Stimulated activated CD4-positive, alpha-beta T cell treated with anti-CD3 and anti-CD28 coated beads, Interleukin-1b, Interleukin-23, amount 100 ng/mL, for 4 hours (primary cell): ENCODE results near the gene SPNS3.

Source experiments
- DNase-seq, 2 donors: peaks; one replicate each; pipeline ENCODE4 v3.0.0-alpha.2; 2020; ENCODE audit warnings: low read depth in 2 of 2

SPNS3 gene

DNA sequence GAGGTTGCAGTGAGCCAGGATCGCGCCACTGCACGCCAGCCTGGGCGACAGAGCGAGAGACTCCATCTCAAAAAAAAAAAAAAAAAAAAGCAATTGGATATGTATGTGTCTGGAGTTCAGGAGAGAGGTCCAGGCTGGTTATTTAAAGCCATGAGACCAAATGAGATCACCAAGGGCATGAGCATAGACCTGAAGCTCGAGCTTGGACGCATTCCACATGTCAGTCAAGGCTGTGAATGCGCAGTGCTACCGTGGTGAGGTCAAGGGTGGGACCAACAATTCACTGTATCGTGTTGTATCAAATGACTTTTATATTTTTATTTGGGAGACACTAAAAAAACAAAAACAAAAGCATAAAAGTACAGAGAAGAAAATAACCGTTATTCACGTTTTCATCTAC is 35.8 kb downstream of the SPNS3 start:
- no peak for DNase-seq

DNA sequence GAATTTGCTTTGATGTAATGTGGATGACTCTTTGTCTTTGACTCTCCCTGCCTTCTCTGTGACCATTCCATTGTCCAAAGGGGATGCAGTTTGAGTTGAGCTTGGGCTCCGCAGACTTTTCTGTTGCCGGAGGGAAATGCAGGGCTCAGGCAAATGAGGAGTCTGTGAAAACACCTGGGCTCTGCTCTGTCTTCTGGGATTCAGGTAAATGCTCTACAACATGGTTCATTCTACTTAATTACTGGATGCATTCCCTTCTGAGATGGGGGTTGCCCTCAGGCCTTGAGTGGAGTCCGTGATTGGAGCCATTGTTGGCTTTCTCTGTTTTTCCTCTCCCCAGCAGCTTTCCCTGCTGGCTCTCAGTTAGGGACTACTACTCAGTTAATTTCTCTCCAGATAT is 38.5 kb downstream of the SPNS3 start:
- no peak for DNase-seq

DNA sequence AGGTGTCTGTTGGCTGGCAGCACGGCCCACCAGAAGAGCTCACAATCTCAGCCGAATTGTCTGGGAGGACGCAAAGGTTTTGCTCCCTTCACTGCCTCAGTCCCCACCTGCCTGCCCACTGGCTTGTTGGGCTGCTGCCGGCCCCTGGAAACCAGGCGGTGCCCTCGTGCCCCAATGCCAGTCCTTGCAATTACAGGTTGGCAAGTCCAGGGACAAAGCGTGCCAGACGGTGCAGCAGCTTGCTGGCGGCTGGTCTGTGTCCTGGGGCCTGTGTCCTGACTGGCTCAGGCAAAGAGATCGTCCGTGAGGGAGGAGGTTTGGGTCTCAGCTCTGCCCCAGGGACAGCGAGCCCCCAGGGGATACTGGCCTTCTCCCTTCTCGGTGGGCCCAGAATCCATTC is 40.4 kb downstream of the SPNS3 start:
- no peak for DNase-seq

DNA sequence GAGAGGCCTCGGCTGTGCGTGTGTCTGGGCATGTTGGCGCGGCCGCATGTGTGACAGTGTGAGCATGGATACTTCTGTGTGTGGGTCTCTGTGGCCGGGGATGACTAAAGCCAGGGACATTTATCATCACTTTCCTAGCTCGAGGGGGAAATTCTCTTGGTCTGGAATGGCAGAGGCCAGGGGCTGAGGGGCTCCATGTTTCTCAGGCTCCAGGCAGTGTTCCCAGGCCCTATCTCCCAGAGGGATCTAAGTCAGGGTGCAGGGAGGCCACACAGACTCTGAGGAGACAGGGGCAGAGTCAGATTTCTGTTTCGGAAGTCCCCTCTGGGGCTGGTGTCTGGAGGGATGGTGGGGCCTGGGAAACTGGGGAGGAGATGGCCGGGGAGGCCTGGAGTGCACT is 41.3 kb downstream of the SPNS3 start:
- no peak for DNase-seq

DNA sequence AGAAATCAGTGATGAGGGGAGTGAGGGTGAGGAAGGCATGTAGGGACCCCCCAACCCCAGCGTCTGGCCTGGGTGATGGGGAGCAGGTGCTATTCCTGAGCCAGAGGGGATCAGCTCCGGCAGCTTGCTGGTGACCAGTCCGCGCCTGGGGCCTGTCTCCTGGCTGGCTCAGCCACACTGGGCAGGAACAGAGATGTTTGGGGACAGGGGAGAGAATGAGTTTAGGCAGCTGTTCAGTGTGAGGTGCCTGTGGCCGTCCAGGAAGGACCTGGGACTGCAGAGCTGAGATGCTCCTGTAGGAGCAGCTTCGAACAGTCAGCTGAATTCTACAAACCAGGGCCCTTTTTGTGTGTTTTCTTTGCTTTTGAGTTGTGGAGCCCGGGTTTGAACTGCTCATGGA is 41.7 kb downstream of the SPNS3 start:
- DNase-seq, result no peak

DNA sequence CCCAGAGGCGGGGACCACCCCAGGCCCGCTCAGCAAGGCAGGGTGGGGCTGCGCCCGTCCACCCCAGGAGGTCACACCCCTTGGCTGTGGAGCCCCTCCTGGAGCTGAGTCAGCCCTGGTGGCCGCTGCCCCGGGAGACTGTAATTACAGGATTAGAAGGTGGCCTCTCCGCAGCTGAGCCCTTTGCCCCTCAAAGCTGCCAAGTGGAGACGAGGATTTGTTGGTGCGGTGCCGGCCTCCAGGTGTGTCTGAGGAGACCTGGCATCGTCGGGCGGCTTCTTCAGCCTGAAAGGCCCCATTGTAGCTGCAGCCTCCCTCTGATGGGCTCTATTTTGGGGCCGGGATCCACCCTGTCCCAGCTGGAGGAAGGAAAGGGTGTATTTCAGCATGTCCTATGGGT is 42.3 kb downstream of the SPNS3 start:
- no peak for DNase-seq

DNA sequence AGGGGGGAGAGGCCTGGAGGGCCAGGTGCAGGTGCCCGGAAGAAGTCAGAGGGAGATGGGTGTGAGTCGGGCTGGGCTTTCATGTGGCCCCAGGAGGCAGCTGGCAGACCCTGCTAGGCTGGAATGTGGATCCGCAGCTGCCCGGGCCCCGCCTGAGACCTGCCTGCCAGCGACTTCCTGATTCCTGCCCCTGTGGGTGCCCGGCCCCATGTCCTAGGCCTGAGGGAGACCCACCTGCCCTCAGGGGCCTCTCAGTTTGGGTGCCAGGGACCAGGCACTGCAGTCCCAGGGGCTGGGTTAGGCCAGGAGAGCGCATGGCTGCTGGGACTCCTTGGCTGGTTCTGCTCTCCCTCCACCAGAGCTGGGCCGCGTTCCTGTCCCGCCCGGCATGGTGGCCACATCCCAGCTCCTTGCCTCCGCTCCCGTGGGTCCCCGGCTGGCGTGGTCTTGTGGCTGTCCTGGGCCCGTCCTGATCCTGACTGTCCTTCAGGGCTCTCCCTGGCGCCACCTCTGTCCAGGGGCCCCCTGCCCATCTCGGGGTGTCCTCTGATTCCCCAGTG is 42.9 kb downstream of the SPNS3 start:
- DNase-seq, result no peak

DNA sequence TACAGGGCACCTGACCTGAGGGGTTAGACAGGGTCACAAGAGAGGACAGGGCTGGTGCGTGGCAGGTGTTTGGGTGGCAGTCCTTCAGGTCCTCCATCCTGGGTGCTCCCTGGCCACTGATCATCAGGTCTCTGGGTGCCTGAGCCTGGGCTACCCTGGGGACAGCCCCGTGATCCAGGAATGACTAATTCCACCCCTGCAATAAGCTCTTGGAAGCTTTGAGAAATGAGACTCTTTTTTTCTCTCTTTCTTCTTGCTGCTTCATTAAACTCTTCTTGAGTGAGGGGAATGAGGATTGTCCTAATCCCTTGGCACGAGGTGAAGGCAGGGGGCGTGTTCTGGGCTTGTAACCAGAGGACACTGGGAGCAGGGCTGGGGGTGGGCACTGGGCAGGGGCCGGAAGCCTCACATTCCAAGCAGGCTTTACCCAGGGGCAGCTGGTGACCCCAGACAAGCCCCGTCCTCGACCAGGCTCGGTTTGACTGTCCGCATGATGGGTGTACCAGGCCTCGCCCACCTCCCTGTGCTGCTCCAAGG is 43.6 kb downstream of the SPNS3 start:
- no peak for DNase-seq

DNA sequence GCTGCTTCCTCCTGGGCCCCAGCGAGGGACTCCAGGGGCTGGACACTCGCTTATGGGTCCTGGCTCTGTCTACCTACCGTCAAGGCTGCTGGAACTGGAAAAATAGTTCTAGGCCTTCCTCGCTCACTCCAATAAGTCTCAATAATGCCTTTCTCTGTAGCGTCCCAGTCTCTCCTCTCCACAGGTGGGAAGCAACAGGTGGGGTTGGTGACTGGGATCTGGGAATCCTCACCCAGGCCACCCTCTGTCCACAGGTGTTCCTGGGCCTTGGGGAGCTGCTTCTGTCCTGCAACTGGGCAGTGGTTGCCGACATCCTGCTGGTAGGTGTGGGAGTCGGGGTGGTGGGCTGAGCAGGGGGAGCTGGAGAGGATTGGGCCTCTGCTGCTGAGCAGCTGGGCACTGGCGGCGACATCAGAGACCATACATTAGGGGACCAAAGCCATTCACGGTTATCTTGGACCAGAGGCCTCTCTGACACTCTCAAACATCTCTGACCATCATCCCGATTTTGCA is 44.6 kb downstream of the SPNS3 start:
- DNase-seq, result no peak

DNA sequence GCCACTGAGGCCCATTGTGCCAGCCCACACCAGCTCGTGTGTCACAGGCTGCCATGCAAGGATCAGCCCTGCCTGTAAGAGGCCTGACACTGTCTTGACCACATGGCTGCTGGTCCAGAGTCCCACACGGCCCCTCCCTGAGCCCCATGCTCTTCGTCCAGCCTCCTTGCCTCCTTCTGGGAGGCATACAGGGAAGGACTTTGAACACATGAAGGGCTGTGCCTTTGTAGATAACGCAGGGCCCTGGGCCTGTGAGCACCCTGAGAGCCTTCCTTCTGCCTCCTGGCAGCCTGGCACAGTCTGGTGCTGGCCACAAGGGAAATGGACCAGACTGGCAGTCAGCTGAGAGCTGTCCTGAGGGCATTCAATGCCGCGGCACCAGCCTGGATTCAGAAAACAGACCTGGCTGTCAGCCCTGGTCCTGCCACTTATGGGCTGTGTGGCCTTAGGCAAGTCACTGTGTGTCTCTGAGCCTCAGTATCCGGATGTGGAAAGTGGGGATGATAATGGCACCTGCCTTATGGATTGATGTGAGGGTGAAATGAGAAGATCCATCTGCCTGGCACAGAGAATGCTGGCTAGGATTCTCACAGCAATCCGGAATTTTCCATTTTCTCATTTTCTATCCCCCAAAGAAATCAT is 45.7 kb downstream of the SPNS3 start:
- no peak for DNase-seq

DNA sequence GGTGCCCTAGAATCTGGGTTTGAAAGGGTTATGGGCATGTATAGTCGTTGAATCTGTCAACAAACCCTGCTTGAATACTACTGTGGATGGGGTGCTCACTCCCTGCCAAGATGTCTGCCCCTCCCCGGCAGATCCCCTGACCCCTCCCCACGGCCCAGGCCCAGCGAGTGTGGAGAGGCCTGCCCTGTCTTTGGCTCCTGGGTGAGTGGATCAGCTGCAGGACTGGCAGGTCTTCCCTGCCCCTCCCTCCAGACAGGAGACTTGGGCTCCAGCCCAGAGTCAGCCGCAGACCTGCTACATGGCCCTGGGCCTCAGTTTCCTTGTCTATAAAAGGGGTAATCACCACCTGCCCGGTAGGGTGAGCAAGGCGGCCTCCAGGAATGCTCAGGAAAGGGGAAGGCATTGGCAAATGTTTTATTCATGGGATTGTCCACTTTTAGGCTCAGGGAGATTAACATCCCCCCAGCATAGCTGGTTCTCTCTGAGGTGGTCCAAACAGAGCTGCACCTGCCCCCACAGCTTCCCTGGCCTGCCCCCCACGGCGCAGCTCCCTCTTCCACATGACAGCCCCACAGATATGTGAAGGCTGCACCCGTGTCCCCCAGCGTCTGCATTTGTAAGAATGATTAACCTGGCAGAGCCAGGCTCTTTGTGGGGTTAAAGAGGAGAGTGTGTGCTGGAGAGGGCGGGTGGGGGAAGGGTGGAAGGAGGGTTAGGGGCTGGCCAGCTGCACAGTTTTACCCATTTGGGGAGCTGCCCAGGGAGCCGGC is 46.4 kb downstream of the SPNS3 start:
- no peak for DNase-seq

DNA sequence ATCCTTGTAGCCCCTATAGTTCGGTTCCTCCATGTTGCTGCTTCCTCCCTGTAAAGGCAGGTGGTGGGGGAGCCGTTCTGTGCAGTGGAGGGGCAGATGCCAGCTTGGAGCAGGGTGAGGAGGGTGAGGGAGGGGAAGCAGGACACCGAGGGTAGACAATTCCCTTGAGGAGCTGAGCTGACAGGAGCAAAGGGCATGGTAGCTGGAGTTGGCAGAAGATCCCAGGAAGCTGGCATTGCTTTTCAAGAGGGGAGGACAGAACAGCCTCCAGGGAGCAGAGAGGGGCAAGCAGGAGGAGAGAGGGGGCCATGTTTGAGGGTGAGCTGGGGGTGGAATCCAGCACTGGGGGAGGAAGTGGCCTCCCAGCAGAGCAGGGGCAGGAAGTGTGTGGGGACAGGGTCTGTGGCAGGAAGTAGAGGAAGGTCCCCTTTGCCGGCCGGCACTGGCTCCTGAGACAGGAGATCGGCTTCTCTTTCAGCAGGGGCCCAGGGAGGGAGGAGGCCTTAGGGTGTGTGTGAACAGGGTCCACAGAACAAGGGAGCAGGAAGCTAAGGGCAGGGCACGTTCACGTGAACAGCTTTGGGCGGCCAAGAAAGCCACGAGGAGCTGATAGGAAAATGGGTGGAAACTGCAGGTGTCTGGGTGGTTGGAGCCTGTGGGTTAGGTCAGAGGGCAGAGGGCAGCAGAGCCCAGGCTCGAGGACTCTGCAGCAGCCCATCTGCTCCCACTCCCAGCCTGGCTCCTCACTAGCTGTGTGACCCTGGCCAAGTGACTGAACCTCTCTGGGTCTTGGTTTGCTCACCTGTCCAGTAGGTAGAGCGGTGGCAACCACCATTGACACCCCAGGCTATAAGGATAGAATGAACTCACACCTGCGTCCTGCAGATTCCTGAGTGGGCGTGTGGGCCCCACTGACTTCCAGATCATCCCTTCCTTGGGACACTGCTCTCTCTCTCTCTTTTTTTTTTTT is 47.5 kb downstream of the SPNS3 start:
- no peak for DNase-seq

DNA sequence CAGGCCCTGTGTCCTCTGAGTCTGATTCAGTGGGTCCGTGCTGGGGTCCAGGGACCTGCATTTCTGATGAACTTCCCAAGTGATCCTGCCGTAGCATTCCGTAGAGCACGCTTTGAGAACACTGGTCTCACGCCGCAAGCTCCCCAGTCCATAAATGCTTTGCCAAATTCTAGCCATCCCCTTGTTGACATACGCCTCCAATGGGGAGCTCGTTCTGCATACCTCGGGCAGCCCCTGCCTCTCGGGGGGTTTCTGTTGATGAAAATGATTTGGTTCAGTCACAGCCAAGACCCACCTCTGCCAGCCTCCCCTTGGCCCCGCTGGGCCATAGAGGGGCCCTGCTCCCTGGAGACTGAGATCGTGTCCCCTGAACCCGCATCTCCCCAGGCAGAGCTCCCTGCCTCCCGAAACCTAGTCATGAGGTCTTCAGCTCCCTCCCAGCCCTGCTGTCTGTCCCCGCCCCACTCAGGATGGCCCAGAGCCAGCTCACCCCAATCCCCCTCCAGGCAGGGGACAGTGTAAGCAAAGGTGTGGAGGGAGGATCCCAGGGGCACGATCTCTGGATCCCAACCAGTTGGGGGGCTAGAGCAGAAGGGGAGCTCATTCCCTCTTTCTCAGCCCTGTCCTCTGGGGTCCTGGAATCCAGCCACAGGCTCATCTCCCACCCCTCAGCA is 48.7 kb downstream of the SPNS3 start:
- DNase-seq, result no peak

DNA sequence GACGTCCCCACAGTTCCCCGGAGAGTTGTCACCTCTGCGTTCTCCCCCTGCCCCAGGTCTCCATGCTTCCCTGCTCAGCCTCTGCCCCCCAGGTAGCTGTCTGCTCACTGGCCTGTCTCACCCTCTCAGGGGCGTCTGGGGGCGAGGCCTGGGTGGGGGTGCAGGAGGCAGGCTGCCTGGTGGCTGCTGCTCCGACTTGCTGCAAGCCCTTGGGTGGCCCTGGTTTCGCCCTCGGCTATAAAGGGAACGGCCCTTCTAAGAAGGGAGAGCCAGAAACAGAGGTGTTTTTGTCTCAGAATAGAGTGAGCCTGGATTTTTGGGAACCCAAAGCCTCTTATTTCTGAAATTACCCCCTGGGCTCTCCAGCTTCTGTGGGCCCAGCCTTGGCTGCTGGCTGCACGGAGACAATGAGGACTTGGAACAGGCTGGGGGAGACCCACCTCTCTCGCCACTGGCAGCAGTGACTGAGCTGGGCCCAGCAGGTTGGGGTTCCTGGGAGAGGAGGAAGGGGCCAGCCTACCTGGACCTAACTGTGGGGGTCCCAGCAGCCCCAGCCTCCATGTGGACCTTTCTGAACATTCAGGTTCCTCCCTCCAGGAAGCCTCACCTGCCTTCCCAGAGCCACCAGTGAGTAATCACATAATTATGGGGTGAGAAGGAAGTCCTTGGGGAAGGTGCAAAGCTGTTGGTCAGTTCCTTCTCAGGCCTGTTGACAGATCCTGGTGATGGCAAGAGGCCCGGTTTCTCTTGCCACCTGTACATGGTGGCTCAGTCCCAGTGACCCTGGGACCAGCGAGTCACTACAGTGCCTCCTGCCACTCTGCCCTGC is 49.5 kb downstream of the SPNS3 start:
- DNase-seq, result no peak

DNA sequence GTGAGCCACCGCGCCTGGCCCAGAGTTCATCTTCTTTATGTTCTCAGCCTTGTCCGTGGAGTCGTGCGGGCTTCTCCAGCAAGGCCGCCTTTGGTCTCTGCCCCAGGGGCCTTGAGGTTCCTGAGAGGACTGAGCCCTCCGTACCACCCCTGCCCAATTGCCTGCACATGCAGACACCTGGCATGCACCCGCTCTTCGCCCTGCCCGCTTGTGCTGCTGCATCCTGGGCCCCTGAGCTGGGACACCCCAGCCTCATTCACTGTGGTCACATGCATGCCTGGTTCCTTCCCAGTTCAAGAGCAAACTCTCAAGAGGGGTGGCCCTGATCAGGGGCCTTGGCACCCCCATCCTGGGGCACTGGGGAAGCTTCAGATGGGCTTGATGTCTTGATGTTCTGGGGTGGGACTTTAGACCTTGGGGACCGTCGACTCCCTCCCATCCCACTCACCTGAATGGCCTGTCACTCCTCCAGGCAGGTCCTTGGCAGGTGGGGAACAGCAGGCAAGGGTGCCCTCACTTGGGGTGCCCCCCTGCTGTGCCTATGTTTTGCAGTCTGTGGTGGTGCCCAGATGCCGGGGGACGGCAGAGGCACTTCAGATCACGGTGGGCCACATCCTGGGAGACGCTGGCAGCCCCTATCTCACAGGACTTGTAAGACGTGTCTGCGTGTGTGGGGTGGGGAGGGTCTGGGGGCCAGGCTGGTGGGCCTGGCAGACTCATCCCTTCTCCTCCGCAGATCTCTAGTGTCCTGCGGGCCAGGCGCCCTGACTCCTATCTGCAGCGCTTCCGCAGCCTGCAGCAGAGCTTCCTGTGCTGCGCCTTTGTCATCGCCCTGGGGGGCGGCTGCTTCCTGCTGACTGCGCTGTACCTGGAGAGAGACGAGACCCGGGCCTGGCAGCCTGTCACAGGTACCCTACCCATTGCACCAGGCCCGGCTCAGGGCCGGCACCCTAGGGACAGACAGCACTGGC is 52.2 kb downstream of the SPNS3 start:
- peak; percentile 34 to 50 for DNase-seq

DNA sequence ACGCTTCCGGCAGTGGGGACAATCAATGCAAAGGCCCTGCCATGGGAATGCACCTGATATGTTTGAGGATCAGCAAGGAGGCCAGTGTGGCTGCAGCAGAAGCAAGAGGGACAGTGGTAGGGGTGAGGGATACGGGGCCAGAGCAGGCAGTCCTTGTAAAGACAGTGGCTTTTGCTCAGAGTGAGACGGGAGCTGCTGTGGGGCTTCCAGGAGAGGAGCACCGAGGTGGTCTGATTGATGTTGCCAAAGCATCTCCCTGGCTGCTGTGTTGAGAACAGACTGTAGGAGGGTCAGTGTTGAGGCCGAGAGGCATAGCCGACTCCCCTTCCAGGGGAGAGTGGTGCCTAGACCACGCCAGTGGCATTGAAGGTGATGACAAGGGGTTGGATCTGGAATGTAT is 53.6 kb downstream of the SPNS3 start:
- DNase-seq, result no peak

DNA sequence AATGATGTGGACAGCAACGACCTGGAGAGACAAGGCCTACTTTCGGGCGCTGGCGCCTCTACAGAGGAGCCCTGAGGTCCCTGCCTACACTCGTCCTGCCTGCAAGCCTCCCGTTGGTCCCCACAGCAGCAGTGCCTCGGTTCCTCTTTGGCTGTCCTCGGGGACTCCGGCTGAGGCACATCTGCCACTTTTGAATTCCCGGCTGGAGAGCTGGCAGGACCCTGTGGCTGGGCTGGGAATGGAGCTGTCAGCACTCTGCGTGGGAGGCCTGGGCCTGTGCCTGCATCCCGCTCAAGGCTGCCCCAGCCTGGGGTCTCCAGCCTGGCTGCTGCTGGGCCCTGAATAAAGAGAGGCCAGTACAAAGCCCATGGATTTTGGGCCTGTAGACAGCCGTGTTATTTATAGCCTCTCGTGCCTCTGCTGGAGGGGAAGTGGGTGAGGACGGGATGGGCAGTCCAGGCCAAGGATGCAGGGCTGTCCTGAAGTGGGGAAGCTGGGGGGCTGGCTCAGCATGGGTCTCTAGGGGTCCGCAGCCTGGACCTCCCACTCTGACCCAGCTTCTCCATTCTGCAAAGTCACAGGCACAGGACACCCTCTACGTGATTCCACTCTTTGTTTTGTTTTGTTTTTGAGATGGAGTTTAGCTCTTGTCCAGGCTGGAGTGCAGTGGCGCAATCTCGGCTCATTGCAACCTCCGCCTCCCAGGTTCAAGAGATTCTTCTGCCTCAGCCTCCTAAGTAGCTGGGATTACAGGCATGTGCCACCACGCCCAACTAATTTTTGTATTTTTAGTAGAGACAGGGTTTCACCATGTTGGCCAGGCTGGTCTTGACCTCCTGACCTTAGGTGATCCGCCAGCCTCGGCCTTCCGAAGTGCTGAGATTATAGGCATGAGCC is 54.3 kb downstream of the SPNS3 start:
- DNase-seq, result no peak

DNA sequence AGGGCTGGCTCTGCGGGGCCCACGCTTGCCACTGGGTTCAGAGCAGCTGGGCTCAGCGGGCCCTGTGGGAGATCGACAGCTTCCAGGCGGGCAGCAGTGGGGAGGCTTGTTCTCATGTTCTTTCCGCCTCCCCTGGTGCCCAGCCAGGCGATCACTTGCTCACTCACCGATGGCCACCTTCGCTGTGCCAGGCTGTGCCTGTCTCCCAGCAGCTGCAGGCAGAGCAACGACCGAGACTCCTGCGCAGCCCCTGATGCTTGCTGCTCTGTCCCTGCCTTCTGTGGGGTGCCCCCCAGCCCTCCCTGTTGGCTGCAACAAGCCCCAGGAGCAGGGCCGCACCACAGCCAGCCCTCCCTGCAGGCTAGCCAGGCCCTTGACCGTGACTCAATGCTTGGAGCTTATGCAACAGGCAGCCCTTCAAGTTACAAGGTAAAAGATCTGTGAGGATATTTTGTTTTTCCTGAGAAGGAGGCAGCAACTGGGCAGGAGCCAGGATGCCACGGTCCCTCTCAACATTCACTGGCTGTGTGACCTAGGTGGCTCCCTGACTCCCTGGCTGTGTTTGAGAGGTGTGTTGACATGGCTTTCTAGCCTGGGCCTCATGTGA is 55.4 kb downstream of the SPNS3 start:
- no peak for DNase-seq
